Hematopoietic multipotent progenitor cell treated with erythropoietin and hydrocortisone succinate and interleukin-3 and kit ligand, for 6 days (in vitro differentiated cells): ENCODE measurements around the gene PSMB11.

Experiments used
- DNase-seq: peaks from one replicate; pipeline ENCODE4 v3.0.0-alpha.2; 2015

The PSMB11 gene

GRCh38 chr14:23089498-23090253 is 47.7 kb downstream of the PSMB11 start:
- no peak for DNase-seq

DNA sequence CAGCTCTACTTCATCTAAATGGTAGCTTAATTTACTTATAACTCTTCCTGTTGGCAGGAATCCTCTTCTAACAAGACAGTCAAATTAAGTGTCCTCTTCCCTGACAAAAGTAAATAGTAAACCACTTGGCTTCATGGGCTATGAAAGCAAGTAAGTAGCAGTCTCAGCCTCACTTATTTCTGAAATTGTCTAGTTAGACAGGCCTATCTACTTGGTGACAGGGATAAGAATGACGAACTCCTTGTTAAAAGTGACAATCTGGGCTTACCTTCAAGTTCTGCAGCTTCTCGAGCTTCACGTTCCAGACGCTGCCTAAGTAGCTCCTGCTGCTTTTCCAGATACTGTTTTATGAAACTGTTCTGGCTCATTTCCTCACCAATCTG is 48.2 kb downstream of the PSMB11 start:
- no peak for DNase-seq

DNA sequence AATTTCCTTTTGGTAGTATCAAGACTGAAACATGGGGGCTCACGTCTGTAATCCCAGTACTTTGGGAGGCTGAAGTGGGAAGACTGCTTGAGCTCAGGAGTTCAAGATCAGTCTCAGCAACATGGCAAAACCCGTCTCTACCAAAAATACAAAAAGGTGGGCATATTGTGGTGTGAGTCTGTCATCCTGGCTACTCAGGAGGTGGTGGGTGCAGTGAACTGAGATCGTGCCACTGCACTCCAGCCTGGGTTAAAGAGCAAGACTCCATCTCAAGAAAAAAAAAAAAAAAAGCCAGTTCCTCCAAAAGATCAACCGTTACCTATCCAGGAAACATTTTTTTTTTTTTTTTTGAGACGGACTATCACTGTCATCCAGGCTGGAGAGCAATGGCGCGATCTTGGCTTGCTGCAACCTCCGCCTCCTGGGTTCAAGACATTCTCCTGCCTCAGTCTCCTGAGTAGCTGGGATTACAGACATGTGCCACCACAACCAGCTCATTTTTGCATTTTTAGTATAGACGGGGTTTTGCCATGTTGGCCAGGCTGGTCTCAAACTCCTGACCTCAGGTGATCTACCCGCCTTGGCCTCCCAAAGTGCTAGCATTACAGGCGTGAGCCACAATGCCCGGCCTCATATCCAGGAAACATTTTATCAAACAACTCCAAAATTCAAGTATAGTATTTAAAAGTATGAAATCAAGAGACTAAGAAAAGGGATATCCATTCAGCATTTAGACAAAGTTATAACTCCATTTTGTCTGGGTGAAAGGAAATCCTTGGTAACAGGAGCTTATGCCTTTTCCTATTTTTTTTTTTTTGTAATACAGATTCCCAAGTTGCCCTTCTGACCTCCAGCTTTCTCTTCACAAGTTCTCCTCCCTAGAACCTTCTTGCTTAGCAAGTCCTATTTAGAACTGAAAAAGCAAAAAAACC is 49.5 kb downstream of the PSMB11 start:
- DNase-seq, result no peak

- DNase-seq, result no peak
Observed at GRCh38 chr14:23093104-23093503, 51.1 kb downstream of the PSMB11 start.

DNA sequence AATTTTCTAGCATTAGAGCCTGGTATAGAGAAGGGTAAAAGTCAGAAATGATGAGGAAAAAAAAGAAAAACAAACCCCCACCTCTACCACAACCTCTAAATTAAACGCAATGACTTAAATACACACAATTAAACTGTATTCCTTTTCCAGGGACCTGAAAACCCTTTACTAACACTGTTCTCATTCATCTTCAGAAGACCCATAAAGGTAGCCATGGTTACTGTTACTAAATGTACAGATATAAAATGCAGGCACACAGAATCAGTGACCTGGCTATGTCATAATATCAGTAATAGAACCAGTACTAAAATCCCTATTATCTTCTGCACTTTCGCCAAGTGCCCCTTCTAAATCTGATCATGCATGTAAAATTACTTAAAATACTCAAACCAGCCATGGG is 51.5 kb downstream of the PSMB11 start:
- no peak for DNase-seq
